Daoy (cell line): ENCODE measurements around the gene SRMS. TPM values are rescaled to one million over a fixed set of nuclear protein-coding genes. Genes with fewer than 3 reads are reported as not detected.
"Not testable (repeated sequence)": the region's sequence is repeated elsewhere in the genome, so short reads cannot be mapped to it uniquely, and the experiment has no call there.

Experiments used
- DNase-seq: peaks from one replicate; pipeline ENCODE4 v3.0.0-alpha.2; 2015; ENCODE audit warnings: low read depth
- total RNA-seq: library from RNA; depleted of rRNA; stranded (reverse); fragments of >200 nt; shearing (Covaris generic); gene quantifications from 2 replicates; pipeline ENCODE4 v1.2.3, GENCODE V29; 2014

The SRMS gene
- total RNA-seq, 1 experiment from 2014 or later: not detected

DNA sequence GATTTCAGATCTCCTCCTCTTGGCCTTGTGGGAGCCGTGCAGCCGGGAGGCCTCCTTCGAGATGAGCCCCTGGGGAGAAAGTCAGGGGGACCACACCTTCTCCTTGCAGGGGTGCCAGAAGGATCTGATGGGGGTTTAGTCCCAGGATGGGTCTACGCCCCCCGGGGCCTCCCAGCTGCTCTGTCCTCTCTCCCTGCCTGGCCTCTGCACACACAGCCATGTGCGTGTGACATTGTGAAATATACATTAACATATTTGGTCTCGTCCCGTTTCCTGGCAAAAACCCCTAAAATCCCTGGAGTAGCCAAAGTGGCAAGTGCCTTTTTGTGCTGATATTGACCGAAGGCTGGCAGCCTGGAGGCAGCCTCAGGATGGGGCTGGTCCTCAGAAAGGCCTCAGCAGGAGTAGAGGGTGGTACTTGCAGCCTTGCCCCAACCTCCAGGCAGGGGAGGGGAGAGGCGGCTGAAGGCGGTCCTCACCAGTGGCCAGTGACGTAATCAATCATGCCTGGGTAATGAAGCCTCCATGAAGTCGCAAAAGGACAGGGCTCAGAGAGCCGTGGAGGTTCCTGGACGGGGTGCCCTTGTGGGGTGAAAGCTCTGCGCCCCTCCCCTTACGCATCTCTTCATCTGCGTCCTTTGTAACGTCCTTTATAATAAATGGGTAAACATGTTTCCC lies 31.6 kb upstream of the SRMS start:
- no peak for DNase-seq

GRCh38 chr20:63578224-63579016 lies 30.9 kb upstream of the SRMS start:
- DNase-seq: no peak

DNA sequence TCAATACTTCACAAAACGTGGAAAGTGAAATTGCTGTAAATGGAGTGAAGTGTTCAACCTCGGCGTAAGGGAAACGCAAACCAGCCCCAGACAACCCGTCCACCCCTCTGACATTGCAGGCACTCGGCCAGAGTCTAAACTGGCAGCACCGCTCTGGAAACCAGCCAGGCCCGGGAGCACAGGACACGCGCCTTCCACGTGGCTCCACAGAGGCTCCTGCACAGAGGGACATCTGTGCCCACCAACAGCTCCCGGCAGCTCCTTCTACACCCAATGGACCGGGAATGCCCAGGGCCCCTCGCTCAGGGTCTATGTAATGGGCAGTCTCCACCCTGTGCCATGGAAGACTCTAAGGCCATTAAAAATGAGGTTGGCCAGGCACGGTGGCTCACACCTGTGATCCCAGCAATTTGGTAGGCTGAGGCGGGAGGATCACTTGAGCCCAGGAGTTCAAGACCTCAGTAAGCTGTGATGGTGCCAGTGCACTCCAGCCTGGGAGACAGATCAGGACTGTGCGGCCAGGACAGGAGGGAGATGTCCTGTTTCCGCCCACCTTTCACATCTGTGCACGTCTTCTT lies 29.9 kb upstream of the SRMS start:
- DNase-seq: no peak

GRCh38 chr20:63576311-63576710 lies 28.8 kb upstream of the SRMS start:
- DNase-seq: no peak

GRCh38 chr20:63574829-63575743 lies 27.5 kb upstream of the SRMS start:
- DNase-seq: peak; percentile 32

GRCh38 chr20:63574156-63574828 lies 26.7 kb upstream of the SRMS start, which contains the start of gene HELZ2:
HELZ2 (minus strand) TSS chr20:63574239; CDS start chr20:63572385, 1,854 bp downstream.
- DNase-seq: peak; percentile 83

DNA sequence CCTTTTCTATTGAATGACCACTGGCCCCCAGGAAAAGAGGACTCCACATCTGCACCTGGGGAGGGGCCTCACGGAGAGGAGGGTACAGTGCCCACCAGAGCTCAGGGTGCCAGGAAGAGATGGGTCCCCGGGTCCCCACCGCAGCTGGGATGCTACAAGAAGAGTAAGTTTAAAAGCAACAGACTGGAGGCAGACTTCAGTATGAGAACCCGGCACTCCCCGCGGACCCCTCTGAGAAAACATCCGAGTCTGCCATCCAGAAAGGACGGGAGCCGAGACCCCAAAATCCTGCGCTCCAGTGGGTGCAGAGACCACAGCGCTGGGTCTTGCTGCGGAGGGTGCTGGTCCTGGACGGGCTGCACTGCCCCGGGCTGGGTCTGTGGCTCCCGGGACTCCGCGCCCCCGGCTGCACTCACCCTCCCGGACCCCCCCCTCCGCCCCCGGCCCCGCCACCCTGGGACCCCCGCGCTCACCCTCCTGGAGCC lies 26.1 kb upstream of the SRMS start:
- no peak for DNase-seq

GRCh38 chr20:63572788-63573646 lies 25.5 kb upstream of the SRMS start:
- no peak for DNase-seq

DNA sequence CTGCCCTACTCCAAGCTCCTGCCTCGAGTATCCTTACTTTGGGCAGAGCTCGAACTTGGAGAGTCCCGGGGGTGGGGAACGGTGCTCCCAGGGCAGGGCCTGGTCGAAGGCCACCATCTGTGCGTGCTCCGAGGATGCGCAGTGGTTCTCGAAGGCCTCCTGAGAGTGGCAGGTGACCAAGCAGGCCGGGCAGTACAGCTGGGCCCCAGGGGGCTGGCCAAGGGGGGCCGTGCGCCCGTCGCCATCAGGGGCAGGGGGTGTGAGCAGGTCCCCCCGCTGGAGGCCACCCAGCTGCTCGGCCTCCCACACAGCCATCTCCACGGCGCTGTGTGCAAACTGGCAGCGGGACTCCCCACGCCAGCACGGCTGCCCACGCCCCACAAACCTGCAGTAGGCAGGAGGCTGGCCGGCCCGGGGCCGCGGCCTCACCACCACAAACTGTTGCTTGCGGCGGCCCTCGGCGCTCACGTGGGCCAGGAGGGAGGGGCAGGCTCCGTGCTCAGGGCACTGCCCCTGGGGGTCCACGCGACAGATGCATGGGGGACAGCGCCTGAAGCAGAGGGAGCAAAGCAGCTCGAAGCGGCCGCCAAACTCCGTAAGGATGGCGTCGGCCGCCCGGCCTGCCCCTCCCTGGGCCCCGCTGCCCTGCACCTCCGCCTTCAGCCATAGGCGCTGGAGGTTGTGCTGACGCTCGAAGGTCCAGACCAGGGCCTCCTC lies 24.7 kb upstream of the SRMS start:
- DNase-seq: no peak

- DNase-seq: not testable (repeated sequence)
These were observed 23.5 kb upstream of the SRMS start for GRCh38 chr20:63571087-63571478.

GRCh38 chr20:63570281-63571086 lies 22.9 kb upstream of the SRMS start:
- no peak for DNase-seq

GRCh38 chr20:63568986-63569949 lies 21.7 kb upstream of the SRMS start:
- DNase-seq: no peak

DNA sequence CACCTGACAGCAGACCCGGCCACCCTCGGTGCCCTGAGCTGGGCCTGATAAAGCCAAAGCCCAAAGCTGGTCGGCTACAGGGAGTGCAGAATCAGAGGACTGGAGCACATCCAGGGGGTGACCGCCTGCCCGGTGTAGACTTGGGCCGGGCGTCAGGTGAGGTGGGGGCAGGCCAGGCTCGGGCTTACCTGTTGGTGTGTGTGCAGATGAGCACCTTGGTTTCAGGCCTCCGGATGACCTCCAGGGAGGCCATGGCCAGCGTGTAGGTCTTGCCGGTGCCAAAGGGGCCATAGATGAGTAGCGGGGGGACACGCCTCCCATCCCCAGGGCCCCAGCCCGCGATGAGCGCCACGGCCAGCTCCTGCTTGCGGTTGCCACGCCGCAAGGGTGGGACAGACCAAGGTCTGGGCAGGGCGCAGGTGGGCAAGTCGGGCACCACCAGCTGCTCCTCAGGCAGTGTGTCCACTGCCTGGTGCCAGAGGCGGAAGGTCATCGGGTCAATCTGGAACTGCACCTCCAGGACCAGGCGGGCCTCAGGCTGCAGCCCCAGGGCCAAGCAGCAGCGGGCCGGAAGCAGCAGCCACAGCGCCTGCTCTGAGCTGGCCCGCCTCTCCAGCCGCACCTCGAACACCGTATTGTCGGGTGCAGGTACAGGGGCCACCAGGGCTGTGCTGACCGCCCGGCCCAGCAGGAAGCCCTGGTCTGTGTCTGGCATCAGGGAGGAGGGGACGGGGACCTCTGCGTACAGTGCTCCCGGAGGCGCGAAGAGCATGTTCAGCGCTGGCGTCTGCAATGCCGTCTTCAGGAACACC lies 20.8 kb upstream of the SRMS start:
- no peak for DNase-seq

GRCh38 chr20:63567386-63568169 lies 20.0 kb upstream of the SRMS start:
- no peak for DNase-seq

- DNase-seq: no peak
These were observed 19.5 kb upstream of the SRMS start for GRCh38 chr20:63567136-63567385.
